Dendritic cell treated with granulocyte-macrophage colony-stimulating factor and Interleukin-4, amounts not matched to agents 40 ng/mL and 50 ng/mL, for 4 days (primary cell): Measurements from ENCODE around the gene CARTPT.

ENCODE experiments used
- H3K27ac Mint-ChIP-seq: one replicate; pipeline ENCODE4 v1.8.0; 2022; ENCODE audit warnings: mild to moderate bottlenecking, mixed read lengths
- H3K27me3 Mint-ChIP-seq: one replicate; pipeline ENCODE4 v1.8.0; 2022; ENCODE audit warnings: mild to moderate bottlenecking, mixed read lengths
- H3K36me3 Mint-ChIP-seq: one replicate; pipeline ENCODE4 v1.8.0; 2022; ENCODE audit warnings: low read depth, mixed read lengths
- H3K4me1 Mint-ChIP-seq: one replicate; pipeline ENCODE4 v1.8.0; 2022; ENCODE audit warnings: low read depth, mixed read lengths
- H3K4me3 Mint-ChIP-seq: one replicate; pipeline ENCODE4 v1.8.0; 2022; ENCODE audit warnings: mild to moderate bottlenecking, moderate library complexity, mixed read lengths
- H3K9me3 Mint-ChIP-seq: one replicate; pipeline ENCODE4 v1.8.0; 2022; ENCODE audit warnings: mixed read lengths
- intact Hi-C: fragments of 100-400 bp; cut with micrococcal nuclease; formaldehyde crosslinking; loops from one replicate; pipeline ENCODE4 v1.15.0; 2022

The CARTPT gene

GRCh38 chr5:71703941-71704340 lies 15.1 kb upstream of the CARTPT start:
- no peaks in the 10 kb centered on the region for H3K9me3 Mint-ChIP-seq
- no peaks in the 10 kb centered on the region for H3K4me1 Mint-ChIP-seq
- peaks cover 4% of the 10 kb centered on the region for H3K27me3 Mint-ChIP-seq
- no peaks in the 10 kb centered on the region for H3K36me3 Mint-ChIP-seq
- H3K4me3 Mint-ChIP-seq: no peak overlapping the region
- no peak overlapping the region for H3K27ac Mint-ChIP-seq
- intact Hi-C loops: no loop called here

DNA sequence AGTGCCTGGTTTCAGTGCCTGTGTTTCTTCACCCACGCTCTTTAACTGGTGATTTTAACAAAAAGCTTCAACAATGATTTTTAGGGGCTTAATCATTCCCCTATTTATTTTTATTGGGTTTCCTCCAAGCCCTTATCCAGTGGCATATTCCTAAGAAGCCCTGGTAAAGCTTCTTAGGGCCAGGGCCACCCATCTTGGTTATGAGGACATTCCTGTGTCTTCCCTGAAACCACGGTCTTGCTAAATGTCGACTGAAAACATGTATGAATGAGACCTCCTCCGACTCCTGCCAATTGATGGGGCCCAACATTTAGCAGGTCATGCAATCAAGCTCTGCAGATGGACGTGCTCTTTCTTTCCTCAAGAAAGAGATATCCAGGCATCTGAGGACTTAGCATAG lies 13.7 kb upstream of the CARTPT start:
- Mint-ChIP-seq H3K27ac (no peak overlapping the region), H3K27me3 (peaks cover 4% of the 10 kb centered on the region), H3K9me3 (no peaks in the 10 kb centered on the region), H3K36me3 (no peaks in the 10 kb centered on the region), H3K4me1 (no peaks in the 10 kb centered on the region), H3K4me3 (no peak overlapping the region)
- intact Hi-C loops: no loop called here

DNA sequence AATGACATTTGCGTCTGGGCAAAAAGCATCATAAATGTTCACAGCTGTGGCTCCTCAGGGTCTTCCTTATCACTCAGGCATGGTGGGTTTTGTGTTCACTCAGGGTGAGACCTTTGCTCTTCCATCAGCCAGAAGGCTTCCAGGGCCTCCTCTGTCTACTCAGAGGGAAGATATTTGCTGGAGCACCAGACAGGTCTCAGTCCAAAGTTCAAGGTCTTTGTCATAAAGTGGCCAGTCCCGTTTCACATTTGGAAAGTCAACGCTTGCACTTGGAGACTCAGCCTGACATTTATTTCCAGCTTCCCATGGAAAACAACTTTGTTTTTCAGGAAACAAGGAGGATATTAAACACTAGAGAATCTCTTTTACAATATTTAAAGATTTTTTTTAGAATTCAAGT lies 12.2 kb upstream of the CARTPT start:
- H3K9me3 Mint-ChIP-seq: no peaks in the 10 kb centered on the region
- intact Hi-C loops: no loop called here
- no peaks in the 10 kb centered on the region for H3K4me1 Mint-ChIP-seq
- no peaks in the 10 kb centered on the region for H3K36me3 Mint-ChIP-seq
- H3K27me3 Mint-ChIP-seq: peaks cover 2% of the 10 kb centered on the region
- H3K4me3 Mint-ChIP-seq: no peak overlapping the region
- no peak overlapping the region for H3K27ac Mint-ChIP-seq

GRCh38 chr5:71711610-71712009 lies 7.5 kb upstream of the CARTPT start:
- no peaks in the 10 kb centered on the region for H3K36me3 Mint-ChIP-seq
- no peaks in the 10 kb centered on the region for H3K4me1 Mint-ChIP-seq
- no peak overlapping the region for H3K27ac Mint-ChIP-seq
- H3K27me3 Mint-ChIP-seq: peaks cover 3% of the 10 kb centered on the region
- H3K9me3 Mint-ChIP-seq: no peaks in the 10 kb centered on the region
- no peak overlapping the region for H3K4me3 Mint-ChIP-seq
- intact Hi-C loops: no loop called here

DNA sequence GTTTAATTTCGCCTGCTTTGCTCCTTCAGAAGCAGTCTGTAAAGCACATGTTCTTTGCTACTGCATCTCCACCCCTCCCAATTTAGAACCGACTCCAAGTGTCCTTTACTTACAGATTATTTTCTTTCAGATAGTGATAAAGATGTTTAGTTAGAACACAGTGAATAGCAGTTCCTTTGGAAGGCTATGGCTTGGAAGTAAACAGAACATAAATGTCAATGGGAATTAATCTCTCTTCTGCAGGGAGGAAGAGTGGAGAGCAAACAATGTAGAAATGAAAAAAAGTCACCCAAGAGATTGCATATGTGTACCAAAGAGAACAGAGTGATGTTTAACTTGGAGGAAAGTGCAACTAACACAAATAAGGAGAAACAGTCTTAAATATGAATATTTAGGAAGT lies 4.2 kb upstream of the CARTPT start:
- Mint-ChIP-seq H3K4me1 (no peaks in the 10 kb centered on the region), H3K27ac (no peak overlapping the region), H3K4me3 (no peak overlapping the region), H3K36me3 (no peaks in the 10 kb centered on the region), H3K27me3 (peaks cover 32% of the 10 kb centered on the region), H3K9me3 (no peaks in the 10 kb centered on the region)
- intact Hi-C loops: no loop called here

DNA sequence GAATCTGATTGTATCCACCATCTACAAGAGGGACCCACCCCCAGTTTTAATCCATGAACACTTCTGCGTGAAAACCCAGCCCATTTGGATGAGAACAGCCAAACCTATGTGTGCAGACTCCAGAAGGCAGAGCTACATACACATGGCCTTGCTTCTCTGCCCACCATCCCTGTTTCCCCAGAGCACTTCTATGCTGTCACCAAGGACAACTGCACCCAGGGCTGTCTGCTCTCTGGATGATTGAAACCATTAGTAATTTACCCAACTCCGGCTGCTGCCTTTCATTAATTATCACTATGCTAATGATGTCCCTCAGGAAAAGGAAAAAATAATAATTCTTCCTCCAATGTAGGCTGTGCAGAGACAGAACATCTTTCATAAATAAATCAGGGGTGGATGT lies 8.9 kb downstream of the CARTPT start:
- intact Hi-C loops: no loop called here
- Mint-ChIP-seq H3K27me3 (peaks cover 9% of the 10 kb centered on the region), H3K36me3 (no peaks in the 10 kb centered on the region), H3K4me1 (no peaks in the 10 kb centered on the region), H3K4me3 (no peak overlapping the region), H3K9me3 (no peaks in the 10 kb centered on the region), H3K27ac (no peak overlapping the region)

GRCh38 chr5:71731015-71731414 lies 11.9 kb downstream of the CARTPT start:
- peaks cover 4% of the 10 kb centered on the region for H3K27me3 Mint-ChIP-seq
- no peaks in the 10 kb centered on the region for H3K36me3 Mint-ChIP-seq
- H3K4me1 Mint-ChIP-seq: no peaks in the 10 kb centered on the region
- H3K4me3 Mint-ChIP-seq: no peak overlapping the region
- no peak overlapping the region for H3K27ac Mint-ChIP-seq
- intact Hi-C loops: no loop called here
- no peaks in the 10 kb centered on the region for H3K9me3 Mint-ChIP-seq

DNA sequence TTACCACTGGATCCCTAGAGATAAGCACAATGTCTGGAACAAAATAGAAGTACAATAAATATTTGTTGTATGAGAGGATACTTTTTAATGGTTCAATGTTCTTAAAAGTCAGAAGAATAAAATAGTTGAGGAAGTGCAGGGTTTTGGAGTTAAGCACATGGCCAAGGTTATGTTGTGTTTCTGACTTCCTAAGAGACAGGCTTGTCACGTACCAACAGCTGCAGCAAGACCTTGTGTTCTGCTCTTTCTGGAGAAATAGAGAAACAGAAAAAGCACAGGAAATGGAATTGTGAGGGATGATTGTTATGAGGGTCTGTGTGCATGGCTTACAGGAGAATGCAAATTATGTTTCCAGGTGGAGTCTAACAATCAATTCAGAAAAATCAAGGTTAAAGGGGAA lies 12.9 kb downstream of the CARTPT start:
- Mint-ChIP-seq H3K27ac (no peak overlapping the region), H3K27me3 (peaks cover 4% of the 10 kb centered on the region), H3K4me3 (no peak overlapping the region), H3K36me3 (no peaks in the 10 kb centered on the region), H3K4me1 (no peaks in the 10 kb centered on the region), H3K9me3 (no peaks in the 10 kb centered on the region)
- intact Hi-C loops: no loop called here

DNA sequence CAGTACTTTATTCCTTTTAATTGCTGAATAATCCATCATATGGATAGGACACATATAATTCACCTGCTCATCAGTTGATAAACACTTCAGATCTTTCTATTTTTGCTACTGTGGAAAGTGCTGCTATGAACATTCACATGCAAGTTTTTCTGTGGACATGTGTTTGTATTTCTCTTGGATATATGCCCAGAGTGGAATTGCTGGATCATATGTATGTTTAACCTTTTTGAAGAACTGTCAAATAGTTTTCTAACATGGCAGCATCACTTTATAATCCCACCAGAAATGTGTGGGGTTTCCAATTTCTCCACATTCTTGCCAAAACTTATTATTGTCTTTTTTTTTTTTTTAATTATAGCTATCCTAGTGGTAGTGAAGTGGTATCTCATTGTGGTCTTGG lies 15.1 kb downstream of the CARTPT start:
- H3K4me3 Mint-ChIP-seq: no peak overlapping the region
- H3K4me1 Mint-ChIP-seq: no peaks in the 10 kb centered on the region
- H3K36me3 Mint-ChIP-seq: no peaks in the 10 kb centered on the region
- H3K27ac Mint-ChIP-seq: no peak overlapping the region
- H3K27me3 Mint-ChIP-seq: peaks cover under 1% of the 10 kb centered on the region
- intact Hi-C loops: no loop called here
- H3K9me3 Mint-ChIP-seq: no peaks in the 10 kb centered on the region

GRCh38 chr5:71737931-71738539 lies 19.0 kb downstream of the CARTPT start:
- Mint-ChIP-seq H3K4me3 (no peak overlapping the region), H3K27me3 (no peaks in the 10 kb centered on the region), H3K36me3 (no peaks in the 10 kb centered on the region), H3K4me1 (no peaks in the 10 kb centered on the region), H3K9me3 (no peaks in the 10 kb centered on the region), H3K27ac (no peak overlapping the region)
- intact Hi-C loops: no loop called here

DNA sequence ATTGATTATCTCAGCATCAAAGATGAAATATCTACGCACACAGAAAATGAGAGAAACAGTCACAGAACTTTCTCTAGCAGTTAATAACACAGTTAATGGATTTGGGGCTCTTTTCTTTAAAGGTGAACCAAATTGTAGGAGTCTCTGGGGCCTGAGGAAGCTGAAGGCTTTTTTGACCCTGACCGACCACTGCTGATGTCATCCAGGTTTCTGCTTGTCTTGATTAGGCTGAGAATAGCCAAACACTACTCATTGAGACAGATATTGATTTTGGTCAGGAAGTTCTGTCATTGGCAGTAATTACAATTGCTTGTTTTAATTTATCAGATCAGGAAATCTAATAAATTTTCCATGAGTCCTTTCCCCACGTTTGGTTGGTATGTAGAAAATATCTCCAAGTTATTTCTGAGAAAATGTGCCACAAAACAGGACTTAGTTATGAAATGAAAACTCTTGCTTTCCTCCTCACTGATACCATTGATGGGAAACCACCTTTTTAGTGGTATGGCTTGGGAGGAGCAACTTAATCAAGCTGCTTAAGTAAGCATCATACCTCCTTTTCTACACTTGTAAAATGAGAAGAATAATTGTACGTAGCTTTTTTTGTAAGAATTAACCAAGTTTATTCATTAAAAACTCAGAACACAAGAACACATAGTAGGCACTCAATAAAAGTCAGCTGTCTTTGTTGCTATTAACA lies 19.7 kb downstream of the CARTPT start:
- H3K27ac Mint-ChIP-seq: no peak overlapping the region
- intact Hi-C loops: no loop called here
- H3K4me1 Mint-ChIP-seq: no peaks in the 10 kb centered on the region
- no peaks in the 10 kb centered on the region for H3K36me3 Mint-ChIP-seq
- no peaks in the 10 kb centered on the region for H3K27me3 Mint-ChIP-seq
- H3K9me3 Mint-ChIP-seq: no peaks in the 10 kb centered on the region
- H3K4me3 Mint-ChIP-seq: no peak overlapping the region

DNA sequence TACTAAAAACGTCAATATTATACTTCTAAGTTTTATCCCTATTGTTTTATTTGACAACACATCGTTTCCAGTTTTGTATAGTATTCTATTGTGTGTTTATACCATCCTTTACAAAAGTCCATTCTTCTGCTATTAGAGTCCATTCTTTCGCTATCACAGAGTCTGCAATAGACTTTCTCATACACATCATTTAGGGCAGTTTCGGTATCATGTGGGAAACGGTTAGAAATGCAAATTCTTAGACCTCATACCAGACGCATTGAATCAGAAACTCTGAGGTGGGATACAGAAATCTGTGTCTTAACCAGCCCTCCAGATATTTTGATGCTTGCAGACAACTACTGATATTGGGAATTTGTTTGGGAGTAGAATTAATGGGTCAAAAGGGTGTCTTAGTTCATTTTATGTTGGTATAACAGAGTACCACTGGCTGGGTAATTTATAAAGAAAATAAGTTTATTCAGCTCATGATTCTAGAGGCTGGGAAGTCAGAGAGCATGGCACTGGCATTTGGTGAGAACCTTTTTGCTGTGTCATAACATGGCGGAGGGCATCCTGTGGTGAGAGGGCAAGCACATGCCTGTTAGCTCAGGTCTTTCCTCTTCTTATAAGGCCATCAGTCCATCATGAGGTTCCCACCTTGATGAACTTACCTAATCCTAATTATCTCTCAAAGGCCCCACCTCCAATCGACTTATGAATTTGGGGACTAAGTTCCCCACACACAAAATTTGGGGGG lies 21.1 kb downstream of the CARTPT start:
- Mint-ChIP-seq H3K4me1 (no peaks in the 10 kb centered on the region), H3K27ac (no peak overlapping the region), H3K9me3 (no peaks in the 10 kb centered on the region), H3K4me3 (no peak overlapping the region), H3K27me3 (no peaks in the 10 kb centered on the region), H3K36me3 (no peaks in the 10 kb centered on the region)
- intact Hi-C loops: no loop called here

DNA sequence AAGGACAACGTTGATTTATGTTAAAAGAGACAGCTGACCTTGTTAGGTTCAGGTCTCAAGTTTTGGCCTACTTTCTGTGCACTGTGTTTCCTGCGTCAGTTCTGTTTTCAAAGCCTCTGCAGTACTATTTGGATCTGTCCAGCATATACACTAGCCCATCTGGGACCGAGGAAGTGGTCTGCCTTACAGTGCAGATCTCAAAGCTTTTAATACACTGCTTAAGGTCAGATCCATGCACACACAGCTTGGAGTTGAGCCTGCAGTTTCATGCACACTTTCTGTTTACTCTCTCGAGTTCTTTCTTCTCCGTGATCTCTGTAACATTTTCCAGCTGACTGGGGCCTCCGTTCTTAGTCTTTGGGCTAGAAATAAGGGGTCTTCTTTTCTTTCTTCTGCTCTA lies 24.1 kb downstream of the CARTPT start:
- H3K4me1 Mint-ChIP-seq: no peaks in the 10 kb centered on the region
- no peaks in the 10 kb centered on the region for H3K9me3 Mint-ChIP-seq
- no peaks in the 10 kb centered on the region for H3K27me3 Mint-ChIP-seq
- no peaks in the 10 kb centered on the region for H3K36me3 Mint-ChIP-seq
- no peak overlapping the region for H3K27ac Mint-ChIP-seq
- H3K4me3 Mint-ChIP-seq: no peak overlapping the region
- intact Hi-C loops: no loop called here

- H3K27me3 Mint-ChIP-seq: no peaks in the 10 kb centered on the region
- H3K4me1 Mint-ChIP-seq: no peaks in the 10 kb centered on the region
- no peak overlapping the region for H3K27ac Mint-ChIP-seq
- H3K36me3 Mint-ChIP-seq: no peaks in the 10 kb centered on the region
- no peak overlapping the region for H3K4me3 Mint-ChIP-seq
- intact Hi-C loops: no loop called here
- no peaks in the 10 kb centered on the region for H3K9me3 Mint-ChIP-seq
Measured at GRCh38 chr5:71744009-71744790, 25.1 kb downstream of the CARTPT start.
